OCI-LY7 (cell line): ENCODE data around the gene DCAF11. TPM values are rescaled to one million over a fixed set of nuclear protein-coding genes. Genes with fewer than 3 reads are reported as not detected.

Source experiments
- BruUV-seq: library from RNA; stranded (reverse); fragments of 400-500 nt; replicated peaks from 2 replicates; lab custom pipeline; 2021; lab: Mats Ljungman, UMichigan
- CTCF ChIA-PET: fragments of 300-600 bp; sonication (Branson Sonifier 250); formaldehyde crosslinking; loops from one replicate; lab custom pipeline; 2022; ENCODE audit warnings: antibody characterized with exemption; ENCODE audit not compliant: unreplicated experiment; lab: Charles Lee
- POLR2A ChIA-PET: fragments of 300-600 bp; sonication (Branson Sonifier 250); formaldehyde crosslinking; loops from one replicate; lab custom pipeline; 2022; ENCODE audit warnings: antibody characterized with exemption; lab: Charles Lee
- DNase-seq: peaks from one replicate; pipeline ENCODE4 v3.0.0-alpha.2; 2015; ENCODE audit warnings: low spot score
- H2AFZ ChIP-seq: fragments of 200-600 bp; sonication (generic), shearing (Covaris generic); 2 replicates; pipeline ENCODE4 v1.6.1; 2014; ENCODE audit warnings: mild to moderate bottlenecking, antibody characterized with exemption, low read length, moderate library complexity
- H3K27ac ChIP-seq: fragments of 200-600 bp; sonication (generic); 2 replicates; pipeline ENCODE4 v1.5.1; 2014; ENCODE audit warnings: mixed run types, low read depth, mild to moderate bottlenecking, moderate library complexity, low read length, inconsistent platforms; ENCODE audit not compliant: poor library complexity, severe bottlenecking
- H3K36me3 ChIP-seq: fragments of 200-600 bp; sonication (generic); 2 replicates; pipeline ENCODE4 v1.6.1; 2014; ENCODE audit warnings: mild to moderate bottlenecking, antibody characterized with exemption, low read length, moderate library complexity, mixed read lengths; ENCODE audit not compliant: insufficient read depth
- H3K4me1 ChIP-seq: fragments of 200-600 bp; sonication (generic); 2 replicates; pipeline ENCODE4 v1.5.1; 2014; ENCODE audit warnings: mild to moderate bottlenecking, low read length; ENCODE audit not compliant: insufficient read depth, poor library complexity, severe bottlenecking
- H3K4me2 ChIP-seq: fragments of 200-600 bp; sonication (generic); 2 replicates; pipeline ENCODE4 v1.6.1; 2014; ENCODE audit warnings: mild to moderate bottlenecking, low read length
- H3K4me3 ChIP-seq: fragments of 200-600 bp; sonication (generic); 2 replicates; pipeline ENCODE4 v1.5.1; 2014; ENCODE audit warnings: mild to moderate bottlenecking, low read depth, low read length; ENCODE audit not compliant: poor library complexity, severe bottlenecking
- H3K79me2 ChIP-seq: fragments of 200-600 bp; sonication (generic); 2 replicates; pipeline ENCODE4 v1.6.1; 2016; ENCODE audit warnings: low read depth, mild to moderate bottlenecking, low read length, moderate library complexity, mixed read lengths; ENCODE audit not compliant: insufficient read depth
- H3K9me2 ChIP-seq: fragments of 200-600 bp; sonication (generic); 2 replicates; pipeline ENCODE4 v1.6.1; 2016; ENCODE audit warnings: mild to moderate bottlenecking, low read length, mixed read lengths; ENCODE audit not compliant: insufficient read depth
- H3K9me3 ChIP-seq: fragments of 200-600 bp; sonication (generic); 2 replicates; pipeline ENCODE4 v1.6.1; 2014; ENCODE audit warnings: mild to moderate bottlenecking, mixed run types, low read length, mixed read lengths
- H4K20me1 ChIP-seq: fragments of 200-600 bp; sonication (generic); 2 replicates; pipeline ENCODE4 v1.6.1; 2014; ENCODE audit warnings: mild to moderate bottlenecking, antibody characterized with exemption, low read length, moderate library complexity, mixed read lengths; ENCODE audit not compliant: insufficient read depth
- EZH2phosphoT487 ChIP-seq: fragments of 200-600 bp; sonication (generic); IDR thresholded peaks from 2 replicates; pipeline ENCODE4 v1.6.1; 2018; ENCODE audit warnings: low read depth, borderline replicate concordance, mild to moderate bottlenecking, mixed run types, antibody characterized with exemption, low read length, moderate library complexity, mixed read lengths
- intact Hi-C: fragments of 100-400 bp; cut with micrococcal nuclease; formaldehyde crosslinking; loops from one replicate; pipeline ENCODE4 v1.10.0; 2022; ENCODE audit not compliant: unreplicated experiment
- total RNA-seq, 2 experiments: library from RNA; depleted of rRNA in 1 of 2; stranded (reverse); fragments of >200 nt in 1 of 2; shearing (Covaris generic) in 1 of 2; gene quantifications; 2 replicates each; pipeline ENCODE4 v1.2.3, GENCODE V29; 2014 to 2022
- TF ChIP-seq, protein P1 (sequence below): fragments of 200-600 bp; sonication (generic); conservative IDR thresholded peaks from 2 replicates; pipeline ENCODE4 v1.5.1; 2014; ENCODE audit warnings: mild to moderate bottlenecking, antibody characterized with exemption, low read length, moderate library complexity, mixed read lengths

DCAF11 gene
- total RNA-seq, 2 experiments from 2014 or later = 63.6 to 75.5 TPM

DNA sequence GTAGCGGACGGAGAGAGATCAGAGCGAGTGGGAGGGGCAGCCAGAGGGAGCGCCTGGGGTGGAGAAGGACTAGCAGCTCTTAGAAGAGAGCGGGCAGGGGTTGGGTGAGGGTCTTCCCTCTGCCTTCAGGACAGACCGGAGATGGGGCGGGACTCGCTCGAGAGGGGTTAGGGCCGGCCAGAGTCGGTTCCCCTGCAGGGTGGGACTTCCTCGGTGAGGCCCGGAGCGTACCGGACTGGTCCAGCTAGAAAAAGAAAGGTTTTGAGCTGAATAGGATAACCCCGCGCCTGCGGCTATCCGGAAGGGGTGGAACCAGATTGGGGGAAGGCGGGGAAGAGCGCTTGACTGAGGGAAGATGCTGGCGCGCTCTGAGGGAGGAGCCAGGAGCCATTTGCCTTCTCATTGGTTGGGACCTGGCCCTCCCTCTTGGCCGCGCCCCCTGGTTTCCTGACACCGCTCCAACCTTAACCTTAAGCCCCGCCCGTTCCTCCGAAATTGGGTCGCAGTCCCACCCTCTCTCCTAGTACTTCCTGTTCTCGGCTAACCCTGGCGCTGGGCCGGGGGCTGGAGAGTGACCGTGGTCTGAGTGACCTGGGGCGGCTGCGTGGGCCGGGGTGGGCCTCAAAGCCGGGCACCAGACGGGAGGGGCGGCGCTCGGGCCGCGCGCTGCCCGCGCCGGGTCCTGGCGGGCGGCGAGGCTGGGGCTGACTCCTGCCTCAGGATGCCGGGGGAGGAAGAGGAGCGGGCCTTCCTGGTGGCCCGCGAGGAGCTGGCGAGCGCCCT is 32.6 kb downstream of the DCAF11 start, which contains the start of gene RNF31:
Gene RNF31 (plus strand): TSS at position 521 of the 783 bp plus-strand sequence. CDS start 201 bp downstream, at position 722.
- ChIA-PET POLR2A (interaction anchor here (0.5 to 3.9 kb wide), 14 partner anchors 9 to 124 kb away, joined by 3 to 32 read pairs (median 5); partner anchors contain the start of genes CHMP4A, DCAF11, IPO4 and IRF9), CTCF (interaction anchor here (1.1 to 1.3 kb wide), 2 partner anchors 14 to 95 kb away, joined by 3 to 4 read pairs; partner anchors contain the start of genes IRF9 and TINF2)
- Histone ChIP-seq H3K27ac (peak within 1 kb of the TSS; percentile 82), H3K9me3 (no peaks in the 10 kb centered on the region), H3K4me1 (peaks cover 20% of the 10 kb centered on the region), H3K79me2 (peaks cover 19% of the 10 kb centered on the region; the same call in 1 of the 2 replicates), H3K4me2 (peak within 1 kb of the TSS; percentile 96), H3K4me3 (peak within 1 kb of the TSS; percentile 94), H3K36me3 (peaks cover 57% of the 10 kb centered on the region), H3K9me2 (no peaks in the 10 kb centered on the region), H4K20me1 (no peaks in the 10 kb centered on the region), H2AFZ (peak within 1 kb of the TSS; percentile 76; the same call in 1 of the 2 replicates)
- BruUV-seq = no TSS peak
- intact Hi-C loops = loop anchor here (1.0 to 10.0 kb wide), 5 partner anchors 14 to 842 kb away; partner anchors contain the start of genes BCL2L2, CHMP4A, IRF9 and PCK2
- TF ChIP-seq EZH2phosphoT487 = no peak
- TF ChIP-seq, protein P1, sequence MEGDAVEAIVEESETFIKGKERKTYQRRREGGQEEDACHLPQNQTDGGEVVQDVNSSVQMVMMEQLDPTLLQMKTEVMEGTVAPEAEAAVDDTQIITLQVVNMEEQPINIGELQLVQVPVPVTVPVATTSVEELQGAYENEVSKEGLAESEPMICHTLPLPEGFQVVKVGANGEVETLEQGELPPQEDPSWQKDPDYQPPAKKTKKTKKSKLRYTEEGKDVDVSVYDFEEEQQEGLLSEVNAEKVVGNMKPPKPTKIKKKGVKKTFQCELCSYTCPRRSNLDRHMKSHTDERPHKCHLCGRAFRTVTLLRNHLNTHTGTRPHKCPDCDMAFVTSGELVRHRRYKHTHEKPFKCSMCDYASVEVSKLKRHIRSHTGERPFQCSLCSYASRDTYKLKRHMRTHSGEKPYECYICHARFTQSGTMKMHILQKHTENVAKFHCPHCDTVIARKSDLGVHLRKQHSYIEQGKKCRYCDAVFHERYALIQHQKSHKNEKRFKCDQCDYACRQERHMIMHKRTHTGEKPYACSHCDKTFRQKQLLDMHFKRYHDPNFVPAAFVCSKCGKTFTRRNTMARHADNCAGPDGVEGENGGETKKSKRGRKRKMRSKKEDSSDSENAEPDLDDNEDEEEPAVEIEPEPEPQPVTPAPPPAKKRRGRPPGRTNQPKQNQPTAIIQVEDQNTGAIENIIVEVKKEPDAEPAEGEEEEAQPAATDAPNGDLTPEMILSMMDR = no peak
- peak; percentile 99 for DNase-seq

GRCh38 chr14:24147761-24148428 is 33.3 kb downstream of the DCAF11 start:
- H3K36me3 ChIP-seq = peaks cover 60% of the 10 kb centered on the region
- H2AFZ ChIP-seq = peak overlapping the region; percentile 47; the same call in 1 of the 2 replicates

More at GRCh38 chr14:24147761-24148428, 33.3 kb downstream of the DCAF11 start:
- H4K20me1 ChIP-seq = no peaks in the 10 kb centered on the region
- intact Hi-C loops = loop anchor here (1.0 to 10.0 kb wide), 4 partner anchors 13 to 843 kb away; partner anchors contain the start of genes BCL2L2, CHMP4A, IRF9 and PPP1R3E
- peaks cover 19% of the 10 kb centered on the region; the same call in 1 of the 2 replicates for H3K79me2 ChIP-seq
- ChIA-PET POLR2A (interaction anchor here (0.7 to 3.9 kb wide), 6 partner anchors 12 to 53 kb away, joined by 3 to 32 read pairs (median 18); partner anchors contain the start of genes DCAF11, IRF9, NRL and PCK2), CTCF (interaction anchor here (1.1 kb wide), 1 partner anchor 13 kb away, joined by 4 read pairs; the partner anchor contains the start of gene IRF9)
- TF ChIP-seq, protein P1 = no peak
- no peak for TF ChIP-seq EZH2phosphoT487
- H3K4me2 ChIP-seq = peak overlapping the region; percentile 91
- peaks cover 17% of the 10 kb centered on the region for H3K4me1 ChIP-seq
- TSS peak; percentile 70 for BruUV-seq
- peak overlapping the region; percentile 82 for H3K27ac ChIP-seq
- no peaks in the 10 kb centered on the region for H3K9me3 ChIP-seq
- H3K4me3 ChIP-seq = peak overlapping the region; percentile 94
- no peak for DNase-seq
- H3K9me2 ChIP-seq = no peaks in the 10 kb centered on the region
